HCT116 (cell line): ENCODE results near the gene FAM227B. TPM values are rescaled to one million over a fixed set of nuclear protein-coding genes. Genes with fewer than 3 reads are reported as not detected.

Experiments used
- ATAC-seq: fragments of 200-7000 bp; cut with Tn5 transposase; 2 replicates; pipeline ENCODE4 v1.9.1; 2020; ENCODE audit warnings: mild to moderate bottlenecking, moderate library complexity
- BruUV-seq: library from RNA; stranded (reverse); fragments of 400-500 nt; replicated peaks from 2 replicates; lab custom pipeline; 2021; lab: Mats Ljungman, UMichigan
- CTCF ChIA-PET: fragments of 300-600 bp; sonication (Branson Sonifier 250); formaldehyde crosslinking; loops from one replicate; lab custom pipeline; 2021; ENCODE audit warnings: antibody characterized with exemption; lab: Charles Lee
- POLR2A ChIA-PET: fragments of 300-600, 350-600 bp; sonication (Branson Sonifier 250); formaldehyde crosslinking; loops from one replicate; lab custom pipeline; 2021; ENCODE audit warnings: antibody characterized with exemption; lab: Charles Lee
- RAD21 ChIA-PET, 2 experiments: fragments of 300-600 bp; sonication (Branson Sonifier 250); formaldehyde crosslinking; loops; one replicate each; lab custom pipeline; 2023; ENCODE audit warnings: low total read pairs in 2 of 2; ENCODE audit not compliant: uncharacterized antibody in 2 of 2, unreplicated experiment in 2 of 2, low non-redundant PET in 1 of 2; lab: Charles Lee
- DNase-seq: peaks from one replicate; pipeline ENCODE4 v3.0.0-alpha.2; 2010; ENCODE audit warnings: low read depth, low spot score
- H2AFZ ChIP-seq: fragments of 200-600 bp; shearing (Covaris generic), sonication (generic); 2 replicates; pipeline ENCODE4 v1.6.1; 2017; ENCODE audit warnings: low read depth, mixed run types, mixed read lengths, antibody characterized with exemption, low read length; ENCODE audit not compliant: poor library complexity, severe bottlenecking
- H3K27ac ChIP-seq: 2 replicates; pipeline ENCODE4 v1.5.1; 2012; ENCODE audit warnings: low read depth, low read length
- H3K27me3 ChIP-seq: fragments of 200-600 bp; sonication (generic); 2 replicates; pipeline ENCODE4 v1.6.1; 2016; ENCODE audit warnings: mixed run types, low read length, mixed read lengths; ENCODE audit not compliant: insufficient read depth
- H3K36me3 ChIP-seq, 2 experiments: fragments of 200-500 bp in 1 of 2; fragments of 200-600 bp in 1 of 2; sonication (Bioruptor generic) in 1 of 2; sonication (generic) in 1 of 2; 2 replicates each; pipeline versions ENCODE4 v1.5.1 to v1.6.1; 2014 to 2016; ENCODE audit warnings: low read length in 2 of 2, inconsistent platforms in 1 of 2, mixed read lengths in 1 of 2, mixed run types in 1 of 2; ENCODE audit not compliant: insufficient read depth in 2 of 2, control insufficient read depth in 1 of 2
- H3K4me1 ChIP-seq, 2 experiments: fragments of 200-600 bp in 1 of 2; sonication (generic) in 1 of 2; 2 replicates each; pipeline versions ENCODE4 v1.5.1 to v1.6.1; 2012 to 2017; ENCODE audit warnings: low read length in 2 of 2, inconsistent platforms in 1 of 2, mild to moderate bottlenecking in 1 of 2, mixed read lengths in 1 of 2, mixed run types in 1 of 2, moderate library complexity in 1 of 2; ENCODE audit not compliant: insufficient read depth in 2 of 2, control insufficient read depth in 1 of 2
- H3K4me2 ChIP-seq: fragments of 200-600 bp; sonication (generic); 2 replicates; pipeline ENCODE4 v1.6.1; 2017; ENCODE audit warnings: mixed run types, low read length, mixed read lengths
- H3K4me3 ChIP-seq, 2 experiments: fragments of 200-600 bp in 1 of 2; sonication (generic) in 1 of 2; replicated peaks in 1 of 2; 2 replicates each; pipeline ENCODE4 v1.5.1; 2011 to 2016; ENCODE audit warnings: low read length in 2 of 2, control low read depth in 1 of 2, low read depth in 1 of 2, mild to moderate bottlenecking in 1 of 2, mixed read lengths in 1 of 2, mixed run types in 1 of 2
- H3K79me2 ChIP-seq: fragments of 200-600 bp; sonication (generic); 2 replicates; pipeline ENCODE4 v1.6.1; 2017; ENCODE audit warnings: mild to moderate bottlenecking, mixed run types, low read length, moderate library complexity, mixed read lengths; ENCODE audit not compliant: insufficient read depth
- H3K9ac ChIP-seq: fragments of 200-600 bp; sonication (generic); 2 replicates; pipeline ENCODE4 v1.6.1; 2016; ENCODE audit warnings: low read length, mixed read lengths
- H3K9me2 ChIP-seq: fragments of 200-600 bp; sonication (generic), shearing (Covaris generic); 2 replicates; pipeline ENCODE4 v1.6.1; 2017; ENCODE audit warnings: mixed run types, mild to moderate bottlenecking, moderate library complexity; ENCODE audit not compliant: insufficient read depth
- H3K9me3 ChIP-seq, 2 experiments: fragments of 200-500 bp in 1 of 2; fragments of 200-600 bp in 1 of 2; sonication (Bioruptor generic) in 1 of 2; sonication (generic) in 1 of 2; 2 replicates each; pipeline ENCODE4 v1.6.1; 2014 to 2017; ENCODE audit warnings: low read length in 2 of 2, mixed read lengths in 2 of 2, inconsistent platforms in 1 of 2, low read depth in 1 of 2, mild to moderate bottlenecking in 1 of 2, mixed run types in 1 of 2, moderate library complexity in 1 of 2; ENCODE audit not compliant: control insufficient read depth in 1 of 2, insufficient read depth in 1 of 2
- H4K20me1 ChIP-seq: fragments of 200-600 bp; sonication (generic), shearing (Covaris generic); 2 replicates; pipeline ENCODE4 v1.6.1; 2017; ENCODE audit warnings: mixed run types, mild to moderate bottlenecking, moderate library complexity; ENCODE audit not compliant: insufficient read depth
- CBX3 ChIP-seq: IDR thresholded peaks from 2 replicates; pipeline ENCODE4 v1.6.1; 2012; ENCODE audit warnings: low read depth
- EZH2 ChIP-seq: fragments of 200-600 bp; sonication (generic); IDR thresholded peaks from 2 replicates; pipeline ENCODE4 v1.6.1; 2017; ENCODE audit warnings: antibody characterized with exemption, mixed run types
- EZH2phosphoT487 ChIP-seq: fragments of 200-600 bp; IDR thresholded peaks from 2 replicates; pipeline ENCODE4 v1.6.1; 2018; ENCODE audit warnings: antibody characterized with exemption, borderline replicate concordance
- FOSL1 ChIP-seq: IDR thresholded peaks from 2 replicates; pipeline ENCODE4 v1.6.1; 2012; ENCODE audit warnings: low read depth
- JUND ChIP-seq: IDR thresholded peaks from 2 replicates; pipeline ENCODE4 v1.6.1; 2012
- MAX ChIP-seq: IDR thresholded peaks from 2 replicates; pipeline ENCODE4 v1.6.1; 2012
- POLR2AphosphoS5 ChIP-seq: IDR thresholded peaks from 2 replicates; pipeline ENCODE4 v1.6.1; 2011; ENCODE audit warnings: mild to moderate bottlenecking, low read depth, low read length, moderate library complexity
- RAD21 ChIP-seq: IDR thresholded peaks from 2 replicates; pipeline ENCODE4 v1.6.1; 2012; ENCODE audit warnings: low read depth, mild to moderate bottlenecking
- SIN3A ChIP-seq: IDR thresholded peaks from 2 replicates; pipeline ENCODE4 v1.6.1; 2012; ENCODE audit warnings: low read depth
- ZBTB33 ChIP-seq: IDR thresholded peaks from 2 replicates; pipeline ENCODE4 v1.6.1; 2011; ENCODE audit warnings: mild to moderate bottlenecking, low read length, moderate library complexity; ENCODE audit not compliant: insufficient replicate concordance; ENCODE audit errors: extremely low read depth
- ZFX ChIP-seq: fragments of 450-650 bp; IDR thresholded peaks from 2 replicates; pipeline ENCODE4 v1.6.1; 2017
- intact Hi-C: fragments of 100-400 bp; cut with micrococcal nuclease; formaldehyde crosslinking; loops from 2 replicates; pipeline ENCODE4 v1.10.0; 2022
- total RNA-seq: library from RNA; stranded (reverse); gene quantifications from one replicate; pipeline ENCODE4 v1.2.1, GENCODE V29; 2021; ENCODE audit not compliant: unreplicated experiment

FAM227B gene
- total RNA-seq, 1 experiment from 2014 or later: 6.9 TPM

GRCh38 chr15:49621401-49621811, 788 bp upstream of the FAM227B start:
- no TSS peak for BruUV-seq
- intact Hi-C loops: loop anchor here (5.0 to 10.0 kb wide), 2 partner anchors 387 to 759 kb away; no protein-coding TSS in a partner anchor
- Histone ChIP-seq H3K4me2 (peak overlapping the region; percentile 78), H3K27ac (peak overlapping the region; percentile 68; the same call in 1 of the 2 replicates), H3K4me1 (peaks cover 10 to 21% of the 10 kb centered on the region in 2 experiments), H3K79me2 (peaks cover 56% of the 10 kb centered on the region), H3K36me3 (peaks cover 0 to 28% of the 10 kb centered on the region in 2 experiments; a peak in 2 of 4 replicates), H3K4me3 (peak overlapping the region; percentile 63 to 88), H3K9me3 (peaks cover 8 to 9% of the 10 kb centered on the region in 2 experiments; a peak in 2 of 4 replicates), H3K9ac (peak overlapping the region; percentile 87), H3K9me2 (no peaks in the 10 kb centered on the region), H2AFZ (no peak overlapping the region), H4K20me1 (no peaks in the 10 kb centered on the region), H3K27me3 (no peaks in the 10 kb centered on the region)
- RAD21 ChIA-PET: interaction anchor here in 1 of 2 experiments (0.7 kb wide), 1 partner anchor 268 kb away, joined by 4 read pairs; no protein-coding TSS in a partner anchor
- TF ChIP-seq RAD21 (no peak), SIN3A (no peak), MAX (no peak), FOSL1 (no peak), POLR2AphosphoS5 (no peak), JUND (no peak), EZH2 (no peak), ZFX (no peak)
- ATAC-seq (no peak), DNase-seq (no peak)
- CTCF ChIA-PET: no interaction called here
- POLR2A ChIA-PET: interaction anchor here (0.6 to 1.0 kb wide), 3 partner anchors 11 to 1011 kb away, joined by 3 to 7 read pairs (median 4); no protein-coding TSS in a partner anchor

- peaks cover 0 to 17% of the 10 kb centered on the region in 2 experiments; a peak in 1 of 4 replicates for H3K36me3 ChIP-seq
- ChIA-PET RAD21 (no interaction called here), CTCF (no interaction called here), POLR2A (interaction anchor here (1.0 kb wide), 1 partner anchor 12 kb away, joined by 7 read pairs; no protein-coding TSS in a partner anchor)
- peak overlapping the region; percentile 87 for H2AFZ ChIP-seq
- H3K4me1 ChIP-seq: peaks cover 10 to 11% of the 10 kb centered on the region in 2 experiments; a peak in 2 of 4 replicates
- H3K27me3 ChIP-seq: no peaks in the 10 kb centered on the region
- H3K4me2 ChIP-seq: peak overlapping the region; percentile 78
- H3K27ac ChIP-seq: peak overlapping the region; percentile 55; the same call in 1 of the 2 replicates
- TF ChIP-seq ZBTB33: no peak
- no peak for TF ChIP-seq EZH2phosphoT487
- TF ChIP-seq CBX3: no peak
- TF ChIP-seq ZFX: no peak
- no peak for TF ChIP-seq FOSL1
- no peak for TF ChIP-seq RAD21
- H3K9me2 ChIP-seq: no peaks in the 10 kb centered on the region
- no peak for DNase-seq
- peak overlapping the region; percentile 87 for H3K9ac ChIP-seq
- peak overlapping the region; percentile 63 to 88 for H3K4me3 ChIP-seq
- peaks cover 44% of the 10 kb centered on the region for H3K79me2 ChIP-seq
- peaks cover 4% of the 10 kb centered on the region in 2 experiments; a peak in 2 of 4 replicates for H3K9me3 ChIP-seq
- ATAC-seq: no peak
- TSS peak; percentile 83 for BruUV-seq
- no peaks in the 10 kb centered on the region for H4K20me1 ChIP-seq
- intact Hi-C loops: loop anchor here (5.0 to 10.0 kb wide), 2 partner anchors 385 to 758 kb away; no protein-coding TSS in a partner anchor
Measured at GRCh38 chr15:49620199-49620598, 419 bp downstream of the FAM227B start.
